ENCODE data around the gene PRR11. TPM values are rescaled to one million over a fixed set of nuclear protein-coding genes. Genes with fewer than 3 reads are reported as not detected.
"Not testable (repeated sequence)": the region's sequence is repeated elsewhere in the genome, so short reads cannot be mapped to it uniquely, and the experiment has no call there.

The PRR11 gene
- polyA plus RNA-seq, 4 donors: 16.9 to 19.7 (median 17.4) TPM

DNA sequence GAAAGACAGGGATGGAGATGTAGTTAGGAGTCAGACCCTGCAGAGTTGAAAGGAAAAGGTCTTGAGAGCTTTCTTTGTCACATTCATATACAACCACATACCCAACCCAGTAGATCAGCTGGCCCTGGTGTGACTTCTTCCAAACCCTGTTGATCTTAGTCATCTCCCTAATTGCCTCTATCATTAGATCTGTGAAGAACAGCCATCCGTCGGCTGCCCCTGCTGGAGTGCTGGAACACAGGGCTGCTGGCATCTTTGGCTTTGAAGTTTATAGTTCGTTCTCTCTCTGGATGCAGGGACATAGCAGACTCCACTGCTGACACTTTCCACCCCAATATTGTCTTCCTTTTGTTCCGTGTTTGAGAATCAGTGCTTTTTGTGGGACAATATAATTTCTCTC, 43.9 kb downstream of the PRR11 start:
- DNase-seq (ENCODE audit: low read depth in 4 of 4, low spot score in 3 of 4): no peak

- DNase-seq (ENCODE audit: low read depth in 4 of 4, low spot score in 3 of 4): no peak
Observed at GRCh38 chr17:59202320-59202719, 46.8 kb downstream of the PRR11 start.

DNA sequence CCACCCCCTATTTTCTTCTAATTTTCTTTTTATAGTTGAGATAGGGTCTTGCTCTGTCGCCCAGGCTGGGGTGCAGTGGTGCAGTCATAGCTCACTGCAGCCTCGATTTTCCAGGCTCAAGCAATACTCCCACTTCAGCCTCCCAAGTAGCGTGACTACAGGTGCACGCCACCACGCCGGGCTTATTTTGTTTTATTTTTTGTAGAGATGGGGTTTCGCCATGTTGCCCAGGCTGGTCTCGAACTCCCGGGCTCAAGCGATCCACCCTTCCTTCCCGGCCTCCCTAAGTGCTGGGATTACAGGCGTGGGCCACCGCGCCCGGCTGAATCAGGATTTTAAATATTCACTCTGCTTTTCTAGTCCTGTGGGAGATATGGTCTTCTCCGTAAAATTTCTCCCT, 63.8 kb downstream of the PRR11 start:
- DNase-seq (ENCODE audit: low read depth in 4 of 4, low spot score in 3 of 4): no peak

GRCh38 chr17:59219992-59220327, 64.4 kb downstream of the PRR11 start:
- no peak for DNase-seq (ENCODE audit: low read depth in 4 of 4, low spot score in 3 of 4)

DNA sequence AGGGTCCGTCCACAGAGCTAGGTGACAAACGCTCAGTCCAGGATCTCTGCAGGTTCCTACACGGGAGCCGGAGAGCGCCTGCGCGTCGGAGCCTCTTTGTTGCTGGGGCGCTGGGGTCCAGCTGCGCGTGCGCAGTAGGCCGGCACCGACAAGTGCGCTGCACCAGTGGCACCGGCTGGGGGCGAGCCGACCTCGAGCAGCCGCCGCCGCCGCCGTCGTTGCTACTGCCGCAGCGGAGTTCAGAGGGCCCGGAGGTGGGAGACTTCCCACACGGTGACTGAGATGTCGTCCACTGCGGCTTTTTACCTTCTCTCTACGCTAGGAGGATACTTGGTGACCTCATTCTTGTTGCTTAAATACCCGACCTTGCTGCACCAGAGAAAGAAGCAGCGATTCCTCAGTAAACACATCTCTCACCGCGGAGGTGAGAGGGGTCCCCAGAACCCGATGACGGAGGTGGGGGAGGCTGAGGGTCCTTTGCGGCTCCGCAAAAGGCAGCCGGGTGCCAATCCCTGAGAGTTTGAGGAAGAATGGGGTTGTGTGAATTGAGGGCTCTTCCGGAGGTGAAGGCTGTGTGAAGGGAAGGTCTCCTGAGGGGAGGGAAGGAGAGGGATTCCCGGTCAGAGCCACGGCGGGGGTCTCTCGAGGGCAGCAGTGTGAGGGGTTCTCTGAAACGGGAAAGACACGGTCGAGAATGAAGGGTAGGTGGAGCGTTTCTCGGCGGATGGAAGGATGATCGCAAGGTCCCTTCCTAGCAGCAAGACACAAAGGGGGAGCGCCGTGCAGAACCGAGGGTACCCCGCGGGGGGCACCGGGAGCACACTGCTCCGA, 65.0 kb downstream of the PRR11 start, which contains the start of gene GDPD1:
GDPD1 (plus strand) TSS at position 184 of the 831 bp plus-strand sequence; CDS start at position 283, 99 bp downstream.
- peak in 3 of 4 donors; percentile 87 to 90 (median 87) for DNase-seq (ENCODE audit: low read depth in 4 of 4, low spot score in 3 of 4)

GRCh38 chr17:59221159-59221847, 65.8 kb downstream of the PRR11 start:
- peak in 3 of 4 donors; percentile 1 to 22 (median 2) for DNase-seq (ENCODE audit: low read depth in 4 of 4, low spot score in 3 of 4)

DNA sequence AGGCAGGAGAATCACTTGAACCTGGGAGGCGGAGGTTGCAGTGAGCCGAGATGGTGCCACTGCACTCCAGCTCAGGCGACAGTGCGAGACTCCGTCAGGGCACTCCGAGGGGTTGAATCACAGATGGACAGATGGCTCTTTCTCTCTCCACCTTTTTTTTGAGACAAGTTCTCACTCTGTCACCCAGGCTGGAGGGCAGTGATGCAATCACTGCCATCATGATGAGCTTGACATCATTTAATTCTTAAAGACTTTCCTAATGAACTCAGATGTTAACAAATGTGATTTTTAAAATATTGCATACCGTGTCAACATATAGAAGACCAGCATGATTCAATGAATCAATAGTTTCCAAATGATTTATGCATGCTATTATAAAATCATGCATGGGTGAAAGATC, 68.3 kb downstream of the PRR11 start:
- DNase-seq (ENCODE audit: low read depth in 4 of 4, low spot score in 3 of 4): no peak

- DNase-seq (ENCODE audit: low read depth in 4 of 4, low spot score in 3 of 4): not testable (repeated sequence)
Observed at GRCh38 chr17:59228588-59228987, 73.0 kb downstream of the PRR11 start.

DNA sequence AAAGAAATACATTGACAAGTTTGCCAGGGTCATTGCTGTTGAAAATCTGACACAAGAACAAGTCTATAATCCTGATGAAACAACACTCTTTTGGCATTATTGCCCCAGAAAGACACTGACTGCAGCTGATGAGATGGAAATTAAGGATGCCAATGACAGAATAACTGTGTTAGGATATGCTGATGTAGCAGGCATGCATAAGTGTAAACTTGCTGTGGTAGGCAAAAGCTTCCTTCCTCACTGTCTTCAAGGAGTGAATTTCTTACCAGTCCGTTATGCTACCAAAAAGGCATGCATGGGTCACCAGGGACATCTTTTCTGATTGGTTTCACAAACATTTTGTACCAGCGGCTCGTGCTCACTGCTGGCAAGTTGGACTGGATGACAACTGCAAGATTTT, 75.2 kb downstream of the PRR11 start:
- no peak for DNase-seq (ENCODE audit: low read depth in 4 of 4, low spot score in 3 of 4)

GRCh38 chr17:59234631-59235030, 79.1 kb downstream of the PRR11 start:
- no peak for DNase-seq (ENCODE audit: low read depth in 4 of 4, low spot score in 3 of 4)

DNA sequence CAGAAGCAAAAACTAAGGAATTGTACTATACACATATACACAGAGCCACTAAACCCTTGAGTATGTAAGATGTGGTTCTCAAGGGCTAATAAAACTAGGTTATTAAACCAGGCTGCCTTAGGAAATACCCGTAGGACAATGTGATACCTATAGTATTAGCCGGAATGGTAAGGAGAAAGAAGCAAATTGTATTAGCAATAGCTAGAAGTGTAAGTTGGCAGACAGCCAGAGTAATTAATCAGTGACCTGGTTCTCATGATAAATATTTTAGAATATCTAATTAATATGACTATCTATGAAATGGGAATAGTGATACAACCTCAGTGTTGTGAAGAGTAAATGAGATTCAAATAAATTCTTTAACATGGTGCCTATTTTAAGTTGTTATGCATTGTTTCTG, 83.4 kb downstream of the PRR11 start:
- no peak for DNase-seq (ENCODE audit: low read depth in 4 of 4, low spot score in 3 of 4)

DNA sequence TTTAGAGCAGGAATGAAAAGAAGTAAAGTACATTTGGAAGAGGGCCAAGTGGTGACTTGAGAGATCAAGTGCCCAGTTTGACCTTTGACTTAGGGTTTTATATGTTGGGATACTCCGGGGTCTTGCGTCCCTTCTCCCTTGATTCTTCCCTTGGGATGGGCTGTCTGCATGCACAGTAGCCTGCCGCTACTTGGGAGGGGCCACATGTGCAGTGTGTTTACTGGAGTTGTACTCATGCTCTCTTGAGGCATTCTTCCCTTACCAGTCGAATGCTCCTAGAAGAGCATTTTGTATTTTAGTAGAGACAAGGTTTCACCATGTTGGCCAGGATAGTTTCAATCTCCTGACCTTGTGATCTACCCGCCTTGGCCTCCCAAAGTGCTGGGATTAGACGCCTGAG, 88.5 kb downstream of the PRR11 start:
- no peak for DNase-seq (ENCODE audit: low read depth in 4 of 4, low spot score in 3 of 4)

Other genes with a start within 250 kb of the PRR11 start
- 10 to 100 TPM; 25.3 to 30.7 (median 26.4) TPM for gene TRIM37, start 48.9 kb upstream of the PRR11 start, polyA plus RNA-seq (ENCODE audit: insufficient read length in 4 of 4)
- gene SKA2, start 560 bp upstream of the PRR11 start, polyA plus RNA-seq (ENCODE audit: insufficient read length in 4 of 4): 100 to 1,000 TPM in 1 of 4 donors, 10 to 100 TPM in 3; 69.0 to 105 (median 81.2) TPM
- gene SMG8, start 54.3 kb downstream of the PRR11 start, polyA plus RNA-seq (ENCODE audit: insufficient read length in 4 of 4): 10 to 100 TPM; 20.3 to 25.7 (median 22.4) TPM
- gene GDPD1, start 64.8 kb downstream of the PRR11 start, polyA plus RNA-seq (ENCODE audit: insufficient read length in 4 of 4): 10 to 100 TPM in 3 of 4 donors, 1 to 10 TPM in 1; 5.5 to 12.9 (median 10.7) TPM
- gene YPEL2, start 175.9 kb downstream of the PRR11 start, polyA plus RNA-seq (ENCODE audit: insufficient read length in 4 of 4): 10 to 100 TPM in 3 of 4 donors, 1 to 10 TPM in 1; 8.6 to 35.1 (median 33.0) TPM